Measurements from ENCODE around the gene ENPEP. TPM values are rescaled to one million over a fixed set of nuclear protein-coding genes. Genes with fewer than 3 reads are reported as not detected.

ENPEP gene
- total RNA-seq, 1 experiment from 2014 or later, result 0.33 TPM

- H3K27me3 Mint-ChIP-seq (ENCODE audit: low read depth), result peaks cover 3% of the 10 kb centered on the region; the same call in 1 of the 2 replicates
- no peak for ATAC-seq
- POLR2A ChIA-PET, result no interaction called here
- 0 out of 2 replicates have a peak, but pooled peaks cover 2% of the 10 kb centered on the region for H3K4me1 Mint-ChIP-seq
- CTCF ChIA-PET, result no interaction called here
- H3K27ac Mint-ChIP-seq, result no peak overlapping the region
- DNase-seq (ENCODE audit: low spot score), result no peak
- no peak overlapping the region for H3K4me3 Mint-ChIP-seq
- TF ChIP-seq ZNF263 (CRISPR knock-in tag; IDR thresholded peaks at IDR 0.05; ENCODE audit: low read depth) (no peak), E2F4 (CRISPR knock-in tag; IDR thresholded peaks at IDR 0.05; ENCODE audit: borderline replicate concordance, low read depth) (no peak), ZNF138 (CRISPR knock-in tag; conservative IDR thresholded peaks at IDR 0.05) (no peak), NFATC4 (CRISPR knock-in tag; IDR thresholded peaks at IDR 0.05) (no peak), ESRRA (CRISPR knock-in tag; IDR thresholded peaks at IDR 0.05; ENCODE audit: borderline replicate concordance) (no peak), ZNF317 (CRISPR knock-in tag; IDR thresholded peaks at IDR 0.05; ENCODE audit: borderline replicate concordance, low read depth) (no peak), ZNF396 (CRISPR knock-in tag; IDR thresholded peaks at IDR 0.05; ENCODE audit: borderline replicate concordance) (no peak), SOX15 (CRISPR knock-in tag; IDR thresholded peaks at IDR 0.05) (no peak), KAT7 (CRISPR knock-in tag; IDR thresholded peaks at IDR 0.05; ENCODE audit: borderline replicate concordance) (no peak), ZNF425 (CRISPR knock-in tag; conservative IDR thresholded peaks at IDR 0.05) (no peak)
- TF ChIP-seq, protein P1, sequence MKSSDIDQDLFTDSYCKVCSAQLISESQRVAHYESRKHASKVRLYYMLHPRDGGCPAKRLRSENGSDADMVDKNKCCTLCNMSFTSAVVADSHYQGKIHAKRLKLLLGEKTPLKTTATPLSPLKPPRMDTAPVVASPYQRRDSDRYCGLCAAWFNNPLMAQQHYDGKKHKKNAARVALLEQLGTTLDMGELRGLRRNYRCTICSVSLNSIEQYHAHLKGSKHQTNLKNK (CRISPR knock-in tag; IDR thresholded peaks at IDR 0.05), result no peak
- TF ChIP-seq, protein P2, sequence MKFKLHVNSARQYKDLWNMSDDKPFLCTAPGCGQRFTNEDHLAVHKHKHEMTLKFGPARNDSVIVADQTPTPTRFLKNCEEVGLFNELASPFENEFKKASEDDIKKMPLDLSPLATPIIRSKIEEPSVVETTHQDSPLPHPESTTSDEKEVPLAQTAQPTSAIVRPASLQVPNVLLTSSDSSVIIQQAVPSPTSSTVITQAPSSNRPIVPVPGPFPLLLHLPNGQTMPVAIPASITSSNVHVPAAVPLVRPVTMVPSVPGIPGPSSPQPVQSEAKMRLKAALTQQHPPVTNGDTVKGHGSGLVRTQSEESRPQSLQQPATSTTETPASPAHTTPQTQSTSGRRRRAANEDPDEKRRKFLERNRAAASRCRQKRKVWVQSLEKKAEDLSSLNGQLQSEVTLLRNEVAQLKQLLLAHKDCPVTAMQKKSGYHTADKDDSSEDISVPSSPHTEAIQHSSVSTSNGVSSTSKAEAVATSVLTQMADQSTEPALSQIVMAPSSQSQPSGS (CRISPR knock-in tag; IDR thresholded peaks at IDR 0.05; ENCODE audit: borderline replicate concordance, low read depth), result no peak
- TF ChIP-seq, protein P3, sequence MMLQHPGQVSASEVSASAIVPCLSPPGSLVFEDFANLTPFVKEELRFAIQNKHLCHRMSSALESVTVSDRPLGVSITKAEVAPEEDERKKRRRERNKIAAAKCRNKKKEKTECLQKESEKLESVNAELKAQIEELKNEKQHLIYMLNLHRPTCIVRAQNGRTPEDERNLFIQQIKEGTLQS (CRISPR knock-in tag; conservative IDR thresholded peaks at IDR 0.05), result no peak
- peaks cover 7% of the 10 kb centered on the region for H3K36me3 Mint-ChIP-seq
- H3K9me3 Mint-ChIP-seq, result peaks cover 17% of the 10 kb centered on the region
Observed at GRCh38 chr4:110540982-110541451, 65.1 kb downstream of the ENPEP start.

GRCh38 chr4:110543577-110543976 lies 67.6 kb downstream of the ENPEP start:
- Mint-ChIP-seq H3K4me1 (0 out of 2 replicates have a peak, but pooled peaks cover 2% of the 10 kb centered on the region), H3K27ac (no peak overlapping the region), H3K27me3 (ENCODE audit: low read depth) (no peaks in the 10 kb centered on the region), H3K9me3 (peaks cover 3% of the 10 kb centered on the region), H3K36me3 (no peaks in the 10 kb centered on the region), H3K4me3 (no peak overlapping the region)
- ChIA-PET CTCF (interaction anchor here (0.5 kb wide), 1 partner anchor 539 kb away, joined by 4 read pairs; no protein-coding TSS in a partner anchor), POLR2A (no interaction called here)
- DNase-seq (ENCODE audit: low spot score) (no peak), ATAC-seq (no peak)
- TF ChIP-seq CBFB (CRISPR knock-in tag; IDR thresholded peaks at IDR 0.05; ENCODE audit: low read depth), result no peak
- TF ChIP-seq RELA (CRISPR knock-in tag; IDR thresholded peaks at IDR 0.05; ENCODE audit: borderline replicate concordance), result no peak
- TF ChIP-seq TEAD1 (CRISPR knock-in tag; IDR thresholded peaks at IDR 0.05), result no peak
- TF ChIP-seq ZNF671 (CRISPR knock-in tag; IDR thresholded peaks at IDR 0.05), result no peak
- TF ChIP-seq JUN (CRISPR knock-in tag; IDR thresholded peaks at IDR 0.05), result no peak
- no peak for TF ChIP-seq ZNF263 (CRISPR knock-in tag; IDR thresholded peaks at IDR 0.05; ENCODE audit: low read depth)
- no peak for TF ChIP-seq NR2C2 (CRISPR knock-in tag; IDR thresholded peaks at IDR 0.05)
- TF ChIP-seq, protein P4, sequence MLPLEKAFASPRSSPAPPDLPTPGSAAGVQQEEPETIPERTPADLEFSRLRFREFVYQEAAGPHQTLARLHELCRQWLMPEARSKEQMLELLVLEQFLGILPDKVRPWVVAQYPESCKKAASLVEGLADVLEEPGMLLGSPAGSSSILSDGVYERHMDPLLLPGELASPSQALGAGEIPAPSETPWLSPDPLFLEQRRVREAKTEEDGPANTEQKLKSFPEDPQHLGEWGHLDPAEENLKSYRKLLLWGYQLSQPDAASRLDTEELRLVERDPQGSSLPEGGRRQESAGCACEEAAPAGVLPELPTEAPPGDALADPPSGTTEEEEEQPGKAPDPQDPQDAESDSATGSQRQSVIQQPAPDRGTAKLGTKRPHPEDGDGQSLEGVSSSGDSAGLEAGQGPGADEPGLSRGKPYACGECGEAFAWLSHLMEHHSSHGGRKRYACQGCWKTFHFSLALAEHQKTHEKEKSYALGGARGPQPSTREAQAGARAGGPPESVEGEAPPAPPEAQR (CRISPR knock-in tag; IDR thresholded peaks at IDR 0.05), result no peak
- TF ChIP-seq RORB (CRISPR knock-in tag; IDR thresholded peaks at IDR 0.05), result no peak
- no peak for TF ChIP-seq SMAD3 (CRISPR knock-in tag; IDR thresholded peaks at IDR 0.05; ENCODE audit: borderline replicate concordance)
- TF ChIP-seq SP1 (CRISPR knock-in tag; conservative IDR thresholded peaks at IDR 0.05), result no peak
- no peak for TF ChIP-seq ETV6 (CRISPR knock-in tag; IDR thresholded peaks at IDR 0.05)
- TF ChIP-seq, protein P5, sequence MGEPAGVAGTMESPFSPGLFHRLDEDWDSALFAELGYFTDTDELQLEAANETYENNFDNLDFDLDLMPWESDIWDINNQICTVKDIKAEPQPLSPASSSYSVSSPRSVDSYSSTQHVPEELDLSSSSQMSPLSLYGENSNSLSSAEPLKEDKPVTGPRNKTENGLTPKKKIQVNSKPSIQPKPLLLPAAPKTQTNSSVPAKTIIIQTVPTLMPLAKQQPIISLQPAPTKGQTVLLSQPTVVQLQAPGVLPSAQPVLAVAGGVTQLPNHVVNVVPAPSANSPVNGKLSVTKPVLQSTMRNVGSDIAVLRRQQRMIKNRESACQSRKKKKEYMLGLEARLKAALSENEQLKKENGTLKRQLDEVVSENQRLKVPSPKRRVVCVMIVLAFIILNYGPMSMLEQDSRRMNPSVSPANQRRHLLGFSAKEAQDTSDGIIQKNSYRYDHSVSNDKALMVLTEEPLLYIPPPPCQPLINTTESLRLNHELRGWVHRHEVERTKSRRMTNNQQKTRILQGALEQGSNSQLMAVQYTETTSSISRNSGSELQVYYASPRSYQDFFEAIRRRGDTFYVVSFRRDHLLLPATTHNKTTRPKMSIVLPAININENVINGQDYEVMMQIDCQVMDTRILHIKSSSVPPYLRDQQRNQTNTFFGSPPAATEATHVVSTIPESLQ (CRISPR knock-in tag; IDR thresholded peaks at IDR 0.05), result no peak
- no peak for TF ChIP-seq TP53 (CRISPR knock-in tag; IDR thresholded peaks at IDR 0.05)
- TF ChIP-seq ZNF396 (CRISPR knock-in tag; IDR thresholded peaks at IDR 0.05; ENCODE audit: borderline replicate concordance), result no peak
- TF ChIP-seq, protein P6, sequence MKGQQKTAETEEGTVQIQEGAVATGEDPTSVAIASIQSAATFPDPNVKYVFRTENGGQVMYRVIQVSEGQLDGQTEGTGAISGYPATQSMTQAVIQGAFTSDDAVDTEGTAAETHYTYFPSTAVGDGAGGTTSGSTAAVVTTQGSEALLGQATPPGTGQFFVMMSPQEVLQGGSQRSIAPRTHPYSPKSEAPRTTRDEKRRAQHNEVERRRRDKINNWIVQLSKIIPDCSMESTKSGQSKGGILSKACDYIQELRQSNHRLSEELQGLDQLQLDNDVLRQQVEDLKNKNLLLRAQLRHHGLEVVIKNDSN (CRISPR knock-in tag; IDR thresholded peaks at IDR 0.05), result no peak

Measured in WTC11 (cell line).